ENCODE measurements around the gene GBP3.
"Not testable (repeated sequence)": the region's sequence is repeated elsewhere in the genome, so short reads cannot be mapped to it uniquely, and the experiment has no call there.

Gene GBP3

GRCh38 chr1:88984569-88984968 is 38.1 kb downstream of the GBP3 start (continued):
- TF ChIP-seq PPARA (CRISPR knock-in tag; IDR thresholded peaks at IDR 0.05; ENCODE audit: borderline replicate concordance), result no peak
- TF ChIP-seq CSDC2 (CRISPR knock-in tag; IDR thresholded peaks at IDR 0.05), result no peak
- TF ChIP-seq TOX (CRISPR knock-in tag; IDR thresholded peaks at IDR 0.05; ENCODE audit: borderline replicate concordance), result no peak

- peak; percentile 66 for ATAC-seq
These were observed 38.7 kb downstream of the GBP3 start for GRCh38 chr1:88983791-88984559.

GRCh38 chr1:88982055-88982454 is 40.6 kb downstream of the GBP3 start:
- no peak for ATAC-seq
- no peak for TF ChIP-seq ZFP30 (CRISPR knock-in tag; IDR thresholded peaks at IDR 0.05)
- no peak for TF ChIP-seq BACH2 (CRISPR knock-in tag; IDR thresholded peaks at IDR 0.05; ENCODE audit: borderline replicate concordance)

More at GRCh38 chr1:88983791-88984559, 38.7 kb downstream of the GBP3 start:
- TF ChIP-seq ZFP3 (CRISPR knock-in tag; IDR thresholded peaks at IDR 0.05) (no peak), OSR1 (CRISPR knock-in tag; IDR thresholded peaks at IDR 0.05) (no peak), TOX (CRISPR knock-in tag; IDR thresholded peaks at IDR 0.05; ENCODE audit: borderline replicate concordance) (no peak), CREB5 (CRISPR knock-in tag; IDR thresholded peaks at IDR 0.05; ENCODE audit: low read depth) (no peak), CSDC2 (CRISPR knock-in tag; IDR thresholded peaks at IDR 0.05) (no peak), CSRNP3 (CRISPR knock-in tag; IDR thresholded peaks at IDR 0.05) (no peak), ESRRG (CRISPR knock-in tag; IDR thresholded peaks at IDR 0.05) (no peak), TSHZ2 (CRISPR knock-in tag; IDR thresholded peaks at IDR 0.05) (no peak), BACH2 (CRISPR knock-in tag; IDR thresholded peaks at IDR 0.05; ENCODE audit: borderline replicate concordance) (no peak), ZNF70 (CRISPR knock-in tag; IDR thresholded peaks at IDR 0.05) (no peak), PATZ1 (CRISPR knock-in tag; IDR thresholded peaks at IDR 0.05; ENCODE audit: borderline replicate concordance) (no peak), ZNF8 (CRISPR knock-in tag; IDR thresholded peaks at IDR 0.05) (no peak), SNAI2 (CRISPR knock-in tag; IDR thresholded peaks at IDR 0.05) (no peak)

GRCh38 chr1:88981506-88981905 is 41.2 kb downstream of the GBP3 start:
- ATAC-seq, result not testable (repeated sequence)

GRCh38 chr1:88980870-88981269 is 41.8 kb downstream of the GBP3 start:
- ATAC-seq, result no peak
- TF ChIP-seq ISL1 (CRISPR knock-in tag; IDR thresholded peaks at IDR 0.05) (no peak), TOX (CRISPR knock-in tag; IDR thresholded peaks at IDR 0.05; ENCODE audit: borderline replicate concordance) (no peak), RARB (CRISPR knock-in tag; IDR thresholded peaks at IDR 0.05) (no peak)

- no peak for ATAC-seq
- TF ChIP-seq ZNF8 (CRISPR knock-in tag; IDR thresholded peaks at IDR 0.05) (no peak), OSR1 (CRISPR knock-in tag; IDR thresholded peaks at IDR 0.05) (no peak), GLIS3 (CRISPR knock-in tag; IDR thresholded peaks at IDR 0.05) (no peak), PPARA (CRISPR knock-in tag; IDR thresholded peaks at IDR 0.05; ENCODE audit: borderline replicate concordance) (no peak), ESRRG (CRISPR knock-in tag; IDR thresholded peaks at IDR 0.05) (no peak), ZNF70 (CRISPR knock-in tag; IDR thresholded peaks at IDR 0.05) (no peak), ZC3H10 (CRISPR knock-in tag; IDR thresholded peaks at IDR 0.05) (no peak), ZFP30 (CRISPR knock-in tag; IDR thresholded peaks at IDR 0.05) (no peak), RARB (CRISPR knock-in tag; IDR thresholded peaks at IDR 0.05) (no peak)
These were observed 42.9 kb downstream of the GBP3 start for GRCh38 chr1:88979749-88980116.

Measured in SK-N-SH treated with all-trans-retinoic acid at 6 μM for 48 hours (cell line).